Measurements from ENCODE around the gene MIA3. TPM values are rescaled to one million over a fixed set of nuclear protein-coding genes. Genes with fewer than 3 reads are reported as not detected.

The MIA3 gene
- total and polyA plus RNA-seq, 9 of the 15 experiments (the other 6 are each of a cell fraction or from before 2014, with no cell fraction given) = 21.6 to 89.4 (median 40.8) TPM

- no peak overlapping the region for H3K9ac ChIP-seq (ENCODE audit: insufficient read depth in 1 of 2, low read depth in 2 of 2, low read length in 2 of 2)
- no peaks in the 10 kb centered on the region for H3K9me3 ChIP-seq (replicated peaks; ENCODE audit: control insufficient read depth, insufficient read depth, low read depth, low read length)
- FAIRE-seq (no peak), DNase-seq (ENCODE audit: extremely low read depth in 1 of 4, low spot score in 3 of 4) (no peak), ATAC-seq (no peak)
- H3K4me2 ChIP-seq (ENCODE audit: insufficient read depth, low read length) = no peak overlapping the region
- no peak overlapping the region for H2AFZ ChIP-seq (ENCODE audit: low read depth, low read length)
- no peaks in the 10 kb centered on the region for H3K4me1 ChIP-seq (replicated peaks in 1 of 2; ENCODE audit: control insufficient read depth in 2 of 2, insufficient read depth in 2 of 2, low read length in 2 of 2)
- no peaks in the 10 kb centered on the region for H4K20me1 ChIP-seq (replicated peaks; ENCODE audit: control insufficient read depth, insufficient read depth, low read length)
- in situ Hi-C loops (cut with MboI) (no loop called here), intact Hi-C loops (cut with micrococcal nuclease) (loop anchor here (5.0 kb wide), 1 partner anchor 35 kb away; no protein-coding TSS in a partner anchor)
- peaks cover 28% of the 10 kb centered on the region for H3K36me3 ChIP-seq (ENCODE audit: control insufficient read depth, insufficient read depth, low read length)
- POLR2A ChIA-PET = interaction anchor here (1.1 to 1.2 kb wide), 3 partner anchors 14 to 21 kb away, joined by 3 to 4 read pairs (median 3); partner anchors contain the start of genes AIDA and BROX
- H3K27ac ChIP-seq (ENCODE audit: extremely low read depth, low read depth, low read length) = no peak overlapping the region
- 70% methylated on average over 2 of the region's 2 CpGs for WGBS (ENCODE audit: insufficient coverage, low coverage, missing lambda C conversion rate)
- CTCF ChIA-PET (ENCODE audit: low intra/inter-chr PET ratio) = no interaction called here
- no peak overlapping the region for H3K4me3 ChIP-seq
- no TSS peak for BruUV-seq (replicated peaks)
- no peaks in the 10 kb centered on the region for H3K9me1 ChIP-seq (ENCODE audit: control insufficient read depth, insufficient read depth, low read length)
- H3K79me2 ChIP-seq (ENCODE audit: control insufficient read depth, insufficient read depth, low read length) = no peaks in the 10 kb centered on the region; the same call in 2 of the 3 replicates
- H3K27me3 ChIP-seq (ENCODE audit: control insufficient read depth in 2 of 2, insufficient read depth in 2 of 2, low read length in 2 of 2) = no peaks in the 10 kb centered on the region
- TF ChIP-seq IRF1 (CRISPR knock-in tag; IDR thresholded peaks at IDR 0.05; ENCODE audit: borderline replicate concordance) = no peak
- no peak for TF ChIP-seq THRAP3 (IDR thresholded peaks at IDR 0.05; ENCODE audit: borderline replicate concordance)
- no peak for TF ChIP-seq NR3C1 (CRISPR knock-in tag; IDR thresholded peaks at IDR 0.05)
- TF ChIP-seq KDM5B (IDR thresholded peaks at IDR 0.05; ENCODE audit: insufficient replicate concordance, low read depth, low read length) = no peak
- TF ChIP-seq E4F1 (CRISPR knock-in tag; IDR thresholded peaks at IDR 0.05; ENCODE audit: borderline replicate concordance) = no peak
- no peak for TF ChIP-seq SP2 (IDR thresholded peaks at IDR 0.05; ENCODE audit: extremely low read depth, low read depth, low read length, poor library complexity, severe bottlenecking)
- TF ChIP-seq MECOM (CRISPR knock-in tag; IDR thresholded peaks at IDR 0.05) = no peak
- TF ChIP-seq HMG20B (CRISPR knock-in tag; IDR thresholded peaks at IDR 0.05) = no peak
- TF ChIP-seq POU5F1 (IDR thresholded peaks at IDR 0.05; ENCODE audit: borderline replicate concordance, low read depth, low read length, partially characterized antibody) = no peak
- no peak for TF ChIP-seq ZNF146 (CRISPR knock-in tag; IDR thresholded peaks at IDR 0.05; ENCODE audit: unreplicated experiment)
- TF ChIP-seq ZNF589 (CRISPR knock-in tag; IDR thresholded peaks at IDR 0.05; ENCODE audit: low read depth) = no peak
- TF ChIP-seq CBX3 (IDR thresholded peaks at IDR 0.05; ENCODE audit: borderline replicate concordance in 1 of 2, low read length in 2 of 2) = no peak
- TF ChIP-seq ZNF699 (CRISPR knock-in tag; IDR thresholded peaks at IDR 0.05; ENCODE audit: insufficient replicate concordance) = no peak
- no peak for TF ChIP-seq ZC3H11A (IDR thresholded peaks at IDR 0.05; ENCODE audit: low read depth, low read length)
- TF ChIP-seq SMARCA4 (IDR thresholded peaks at IDR 0.05) = no peak
- TF ChIP-seq GTF2A2 (tag; IDR thresholded peaks at IDR 0.05) = no peak
- TF ChIP-seq NCOA2 (IDR thresholded peaks at IDR 0.05; ENCODE audit: partially characterized antibody in 2 of 2) = no peak
Observed at GRCh38 chr1:222697203-222697602, 79.3 kb downstream of the MIA3 start.
